Parathyroid adenoma (tissue), 2 donors: Measurements from ENCODE around the gene PTPN6.

Experiments
- H2AFZ ChIP-seq: fragments of 300-600 bp; sonication (generic); one replicate; pipeline ENCODE4 v1.7.0; 2017; ENCODE audit warnings: antibody characterized with exemption, mild to moderate bottlenecking
- H3K27ac ChIP-seq: fragments of 300-600 bp; sonication (generic); one replicate; pipeline ENCODE4 v1.7.0; 2017
- H3K27me3 ChIP-seq: fragments of 300-600 bp; sonication (generic); one replicate; pipeline ENCODE4 v1.7.0; 2017; ENCODE audit warnings: low read length; ENCODE audit not compliant: control insufficient read depth, insufficient read depth
- H3K36me3 ChIP-seq: fragments of 300-600 bp; sonication (generic); one replicate; pipeline ENCODE4 v1.7.0; 2017; ENCODE audit warnings: low read length; ENCODE audit not compliant: control insufficient read depth, insufficient read depth
- H3K4me1 ChIP-seq: fragments of 300-600 bp; sonication (generic); one replicate; pipeline ENCODE4 v1.7.0; 2017; ENCODE audit warnings: control low read depth
- H3K4me2 ChIP-seq: fragments of 300-600 bp; sonication (generic); one replicate; pipeline ENCODE4 v1.7.0; 2017; ENCODE audit warnings: low read length
- H3K4me3 ChIP-seq: fragments of 300-600 bp; sonication (generic); one replicate; pipeline ENCODE4 v1.7.0; 2017; ENCODE audit warnings: low read depth, low read length
- H3K79me2 ChIP-seq: fragments of 300-600 bp; sonication (generic); one replicate; pipeline ENCODE4 v1.7.0; 2017; ENCODE audit warnings: control low read depth
- H3K9ac ChIP-seq: fragments of 300-600 bp; sonication (generic); one replicate; pipeline ENCODE4 v1.7.0; 2017; ENCODE audit warnings: mild to moderate bottlenecking
- H3K9me3 ChIP-seq: fragments of 300-600 bp; sonication (generic); one replicate; pipeline ENCODE4 v1.7.0; 2017; ENCODE audit warnings: low read length; ENCODE audit not compliant: control insufficient read depth
- CTCF ChIP-seq: fragments of 300-600 bp; sonication (generic); IDR thresholded peaks from one replicate; pipeline ENCODE4 v1.7.0; 2017; ENCODE audit warnings: antibody characterized with exemption, mild to moderate bottlenecking
- donor health status: primary hyperparathyroidism.

PTPN6 gene

GRCh38 chr12:6937481-6938352, 13.4 kb upstream of the PTPN6 start:
- Histone ChIP-seq H3K4me3 (peak overlapping the region; percentile 54), H3K27ac (peak overlapping the region; percentile 79), H3K9ac (no peak overlapping the region), H3K4me2 (peak overlapping the region; percentile 88), H3K27me3 (no peaks in the 10 kb centered on the region), H3K9me3 (no peaks in the 10 kb centered on the region), H2AFZ (peak overlapping the region; percentile 55), H3K79me2 (peaks cover 7% of the 10 kb centered on the region), H3K36me3 (no peaks in the 10 kb centered on the region), H3K4me1 (peaks cover 18% of the 10 kb centered on the region)
- peak; percentile 97 for TF ChIP-seq CTCF

- Histone ChIP-seq H3K36me3 (no peaks in the 10 kb centered on the region), H2AFZ (no peak overlapping the region), H3K4me2 (peak overlapping the region; percentile 43), H3K9ac (no peak overlapping the region), H3K27ac (peak overlapping the region; percentile 79), H3K4me3 (peak overlapping the region; percentile 54), H3K9me3 (no peaks in the 10 kb centered on the region), H3K27me3 (no peaks in the 10 kb centered on the region), H3K79me2 (peaks cover 4% of the 10 kb centered on the region), H3K4me1 (peaks cover 14% of the 10 kb centered on the region)
- no peak for TF ChIP-seq CTCF
Measured at GRCh38 chr12:6938353-6939190, 12.6 kb upstream of the PTPN6 start.

DNA sequence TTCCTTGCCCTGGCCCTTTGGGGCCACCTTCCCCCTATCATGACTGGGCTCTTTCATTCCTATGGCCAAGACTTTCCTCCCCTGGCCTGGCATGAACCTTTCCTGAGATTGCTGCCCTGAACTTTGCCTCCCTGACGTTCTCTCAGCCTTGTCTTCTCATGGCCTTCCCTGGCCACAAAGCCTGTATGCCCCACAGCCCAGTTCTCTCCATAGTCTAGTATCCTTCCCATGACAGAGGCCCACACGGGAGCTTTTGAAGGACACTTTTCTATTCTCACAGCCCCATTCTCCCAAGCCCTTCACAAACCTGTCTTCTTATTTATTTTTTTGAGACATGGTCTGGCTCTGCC, 12.0 kb upstream of the PTPN6 start:
- no peak overlapping the region for H3K9ac ChIP-seq
- no peak for TF ChIP-seq CTCF
- H3K4me2 ChIP-seq = no peak overlapping the region
- H3K27me3 ChIP-seq = no peaks in the 10 kb centered on the region
- no peaks in the 10 kb centered on the region for H3K9me3 ChIP-seq
- peaks cover 4% of the 10 kb centered on the region for H3K79me2 ChIP-seq
- no peak overlapping the region for H2AFZ ChIP-seq
- H3K4me1 ChIP-seq = peaks cover 12% of the 10 kb centered on the region
- H3K4me3 ChIP-seq = no peak overlapping the region
- no peak overlapping the region for H3K27ac ChIP-seq
- H3K36me3 ChIP-seq = no peaks in the 10 kb centered on the region

DNA sequence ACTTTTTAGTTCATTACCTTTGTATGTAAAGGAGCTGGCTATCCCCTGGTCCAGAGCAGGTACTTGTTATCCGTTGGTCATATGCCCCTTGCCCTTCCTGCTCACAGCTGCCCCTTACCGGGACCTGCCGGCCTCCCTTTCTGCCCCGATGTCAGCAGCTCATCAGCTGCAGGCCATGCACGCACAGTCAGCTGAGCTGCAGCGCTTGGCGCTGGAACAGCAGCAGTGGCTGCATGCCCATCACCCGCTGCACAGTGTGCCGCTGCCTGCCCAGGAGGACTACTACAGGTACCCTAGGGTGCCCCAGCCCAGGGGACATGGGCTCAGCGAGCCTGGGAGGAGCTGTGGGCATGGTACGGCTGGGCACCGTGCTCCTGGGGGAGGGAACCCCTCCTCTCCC, 9.9 kb upstream of the PTPN6 start:
- Histone ChIP-seq H3K9me3 (no peaks in the 10 kb centered on the region), H3K4me2 (no peak overlapping the region), H3K4me3 (no peak overlapping the region), H2AFZ (no peak overlapping the region), H3K9ac (no peak overlapping the region), H3K4me1 (peaks cover 25% of the 10 kb centered on the region), H3K36me3 (no peaks in the 10 kb centered on the region), H3K27me3 (no peaks in the 10 kb centered on the region), H3K27ac (no peak overlapping the region), H3K79me2 (peaks cover 4% of the 10 kb centered on the region)
- no peak for TF ChIP-seq CTCF
